ENCODE measurements around the gene TTLL8.

DNA sequence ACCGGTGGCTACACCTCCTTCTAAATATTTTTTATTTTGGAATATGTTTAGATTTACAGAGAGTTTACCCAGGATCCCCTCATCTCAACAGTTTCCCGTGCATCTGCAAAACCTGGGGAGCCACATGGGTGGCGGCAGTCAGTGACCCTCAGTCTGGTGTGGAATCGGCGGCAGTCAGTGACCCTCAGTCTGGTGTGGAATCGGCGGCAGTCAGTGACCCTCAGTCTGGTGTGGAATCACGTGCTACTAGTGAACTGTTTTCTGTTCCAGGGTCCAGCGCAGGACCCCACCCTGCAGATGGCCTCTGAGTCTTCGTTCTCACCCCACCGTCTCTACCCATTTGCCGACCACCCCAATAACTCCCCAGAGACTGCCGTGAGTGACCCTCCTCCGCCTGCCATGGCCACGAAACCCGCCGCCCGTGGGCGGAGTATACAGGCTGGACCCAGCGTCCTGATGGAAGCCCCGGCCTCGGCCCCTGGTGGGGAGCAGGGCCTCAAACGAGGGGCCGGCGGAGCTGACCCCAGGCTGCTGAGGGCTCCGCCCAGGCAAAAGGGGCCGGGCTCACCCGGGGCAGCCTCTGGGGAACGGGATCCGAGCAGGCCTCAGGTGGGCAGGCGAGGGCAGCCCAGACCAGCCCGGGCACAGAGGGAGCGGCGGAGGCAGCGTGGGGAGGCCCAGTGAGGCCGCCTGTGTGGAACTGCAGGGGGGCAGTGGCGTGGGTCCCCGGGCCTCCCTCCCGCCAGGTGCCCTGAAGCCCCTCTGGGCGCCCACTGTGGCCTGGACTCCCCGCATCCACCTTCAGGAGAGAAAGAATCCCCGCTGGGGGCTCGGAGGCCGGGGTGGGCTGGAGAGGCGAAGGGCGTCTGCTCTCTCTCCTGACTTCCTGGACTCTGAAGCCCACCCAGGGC lies 48.1 kb downstream of the TTLL8 start:
- TF ChIP-seq CTCF (IDR thresholded peaks at IDR 0.05) (no peak), POLR2A (IDR thresholded peaks at IDR 0.05) (no peak)

Measured in heart left ventricle (tissue), 13 donors.